ENCODE data around the gene S100A12.

DNA sequence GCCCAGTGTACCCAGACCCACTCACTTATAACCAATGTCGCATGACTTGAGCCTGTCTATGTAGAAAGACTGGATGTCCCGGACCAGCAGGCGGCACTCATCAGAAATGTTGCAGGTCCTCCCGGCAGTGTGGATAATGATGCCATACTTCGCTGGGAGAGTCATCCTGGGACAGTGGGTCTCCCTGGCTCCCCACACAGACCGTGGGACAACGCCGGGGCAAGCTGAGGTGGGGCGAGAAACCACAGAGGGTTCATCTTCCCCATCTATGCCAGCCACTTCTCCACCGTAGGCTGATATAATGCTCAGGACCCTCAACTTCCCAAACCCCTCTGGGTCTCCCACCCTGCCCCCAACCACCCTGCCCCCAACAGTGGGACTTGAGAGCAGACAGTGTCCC, 35.1 kb downstream of the S100A12 start:
- TF ChIP-seq, protein P1, sequence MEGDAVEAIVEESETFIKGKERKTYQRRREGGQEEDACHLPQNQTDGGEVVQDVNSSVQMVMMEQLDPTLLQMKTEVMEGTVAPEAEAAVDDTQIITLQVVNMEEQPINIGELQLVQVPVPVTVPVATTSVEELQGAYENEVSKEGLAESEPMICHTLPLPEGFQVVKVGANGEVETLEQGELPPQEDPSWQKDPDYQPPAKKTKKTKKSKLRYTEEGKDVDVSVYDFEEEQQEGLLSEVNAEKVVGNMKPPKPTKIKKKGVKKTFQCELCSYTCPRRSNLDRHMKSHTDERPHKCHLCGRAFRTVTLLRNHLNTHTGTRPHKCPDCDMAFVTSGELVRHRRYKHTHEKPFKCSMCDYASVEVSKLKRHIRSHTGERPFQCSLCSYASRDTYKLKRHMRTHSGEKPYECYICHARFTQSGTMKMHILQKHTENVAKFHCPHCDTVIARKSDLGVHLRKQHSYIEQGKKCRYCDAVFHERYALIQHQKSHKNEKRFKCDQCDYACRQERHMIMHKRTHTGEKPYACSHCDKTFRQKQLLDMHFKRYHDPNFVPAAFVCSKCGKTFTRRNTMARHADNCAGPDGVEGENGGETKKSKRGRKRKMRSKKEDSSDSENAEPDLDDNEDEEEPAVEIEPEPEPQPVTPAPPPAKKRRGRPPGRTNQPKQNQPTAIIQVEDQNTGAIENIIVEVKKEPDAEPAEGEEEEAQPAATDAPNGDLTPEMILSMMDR (IDR thresholded peaks at IDR 0.05; ENCODE audit: insufficient read depth, low read length, poor library complexity, severe bottlenecking): no peak
- TF ChIP-seq EZH2phosphoT487 (conservative IDR thresholded peaks at IDR 0.05; ENCODE audit: low read length): no peak

Data from SU-DHL-6 (cell line).